HepG2 (cell line): ENCODE results near the gene NRAP. TPM values are rescaled to one million over a fixed set of nuclear protein-coding genes. Genes with fewer than 3 reads are reported as not detected.

Source experiments
- ATAC-seq: fragments of 200-7000 bp; cut with Tn5 transposase; 3 replicates; pipeline ENCODE4 v1.9.1; 2020; ENCODE audit warnings: mild to moderate bottlenecking, moderate library complexity
- BruUV-seq: library from RNA; stranded (reverse); fragments of 400-500 nt; replicated peaks from 2 replicates; lab custom pipeline; 2021; lab: Mats Ljungman, UMichigan
- CTCF ChIA-PET: fragments of 300-600 bp; formaldehyde crosslinking; extraction: SDS; loops from one replicate; lab custom pipeline; 2021; ENCODE audit warnings: low total read pairs, inconsistent platforms, low intra/inter-chr PET ratio; lab: Yijun Ruan, JAX
- POLR2A ChIA-PET: fragments of 350-600 bp; sonication (Branson Sonifier 250); formaldehyde crosslinking; loops from one replicate; lab custom pipeline; 2020; ENCODE audit warnings: antibody characterized with exemption, inconsistent platforms; lab: Yijun Ruan, JAX
- DNase-seq: peaks from one replicate; pipeline ENCODE4 v3.0.0-alpha.2; 2015; ENCODE audit warnings: low spot score
- FAIRE-seq: peaks from 3 replicates; lab custom pipeline; 2011; peaks lifted over from hg19 to GRCh38; lab: Jason Lieb, UNC
- H2AFZ ChIP-seq: one replicate; pipeline ENCODE4 v1.6.1; 2011; ENCODE audit warnings: low read length, inconsistent platforms
- H3K27ac ChIP-seq: fragments of 300-600 bp; 3 replicates; pipeline ENCODE4 v1.8.0; 2011; ENCODE audit warnings: mixed run types, mild to moderate bottlenecking, mixed read lengths, low read length, inconsistent platforms; ENCODE audit not compliant: insufficient read depth; ENCODE audit errors: extremely low read length
- H3K27me3 ChIP-seq, 2 experiments: fragments of 200-600 bp in 1 of 2; 2 replicates in 1 of 2; 3 replicates in 1 of 2; pipeline versions ENCODE4 v1.6.0 to v1.8.0; 2011; ENCODE audit warnings: low read length in 2 of 2, mild to moderate bottlenecking in 2 of 2, moderate library complexity in 2 of 2, inconsistent platforms in 1 of 2; ENCODE audit not compliant: insufficient read depth in 2 of 2, control insufficient read depth in 1 of 2
- H3K36me3 ChIP-seq, 2 experiments: fragments of 200-600 bp in 1 of 2; replicated peaks in 1 of 2; 2 replicates in 1 of 2; 3 replicates in 1 of 2; pipeline versions ENCODE4 v1.5.1 to v1.8.0; 2011; ENCODE audit warnings: low read length in 2 of 2, inconsistent platforms in 1 of 2; ENCODE audit not compliant: insufficient read depth in 2 of 2, control insufficient read depth in 1 of 2
- H3K4me1 ChIP-seq: 2 replicates; pipeline ENCODE4 v1.5.1; 2012; ENCODE audit warnings: low read length, inconsistent platforms; ENCODE audit not compliant: insufficient read depth
- H3K4me2 ChIP-seq: 2 replicates; pipeline ENCODE4 v1.6.0; 2011; ENCODE audit warnings: low read depth, low read length, inconsistent platforms
- H3K4me3 ChIP-seq, 3 experiments: fragments of 200-600 bp in 1 of 3; sonication (generic), shearing (Covaris generic) in 1 of 3; replicated peaks in 1 of 3; 2 replicates each; pipeline ENCODE4 v1.5.1; 2011 to 2016; ENCODE audit warnings: low read length in 3 of 3, inconsistent platforms in 2 of 3, low read depth in 2 of 3, mild to moderate bottlenecking in 2 of 3, control low read depth in 1 of 3, mixed read lengths in 1 of 3; ENCODE audit not compliant: insufficient read depth in 1 of 3
- H3K79me2 ChIP-seq: one replicate; pipeline ENCODE4 v1.6.1; 2011; ENCODE audit warnings: low read length, inconsistent platforms; ENCODE audit not compliant: insufficient read depth
- H3K9ac ChIP-seq: 2 replicates; pipeline ENCODE4 v1.6.0; 2011; ENCODE audit warnings: mild to moderate bottlenecking, low read depth, low read length, inconsistent platforms; ENCODE audit not compliant: insufficient read depth
- H3K9me3 ChIP-seq: 2 replicates; pipeline ENCODE4 v1.5.1; 2012; ENCODE audit warnings: mild to moderate bottlenecking, low read length
- H4K20me1 ChIP-seq: 2 replicates; pipeline ENCODE4 v1.6.0; 2011; ENCODE audit warnings: inconsistent platforms, mild to moderate bottlenecking, low read length, moderate library complexity; ENCODE audit not compliant: insufficient read depth
- EHMT2 ChIP-seq: fragments of 200-600 bp; sonication (generic); IDR thresholded peaks from 2 replicates; pipeline ENCODE4 v1.7.0; 2017; ENCODE audit warnings: antibody characterized with exemption, low read depth, low read length, borderline replicate concordance
- EZH2 ChIP-seq: conservative IDR thresholded peaks from 2 replicates; pipeline ENCODE4 v1.6.1; 2012; ENCODE audit warnings: mild to moderate bottlenecking, low read depth, low read length, moderate library complexity
- GFI1 ChIP-seq: sonication (generic); formaldehyde crosslinking; IDR thresholded peaks from 2 replicates; pipeline ENCODE4 v1.5.0; 2020; ENCODE audit warnings: missing genetic modification reagents, mild to moderate bottlenecking, borderline replicate concordance
- JDP2 ChIP-seq: sonication (generic); formaldehyde crosslinking; IDR thresholded peaks from 2 replicates; pipeline ENCODE4 v1.8.1; 2022; ENCODE audit warnings: missing genetic modification reagents, borderline replicate concordance
- MIER2 ChIP-seq: IDR thresholded peaks from 2 replicates; pipeline ENCODE4 v1.6.1; 2016; ENCODE audit warnings: missing biosample characterization, missing genetic modification reagents
- POGZ ChIP-seq: sonication (generic); formaldehyde crosslinking; IDR thresholded peaks from 2 replicates; pipeline ENCODE4 v1.4.0; 2020; ENCODE audit warnings: mild to moderate bottlenecking, missing genetic modification reagents
- REST ChIP-seq, 2 experiments: IDR thresholded peaks; 2 replicates each; pipeline ENCODE4 v1.6.1; 2011 to 2012; ENCODE audit warnings: low read length in 2 of 2, borderline replicate concordance in 1 of 2, low read depth in 1 of 2, mild to moderate bottlenecking in 1 of 2, moderate library complexity in 1 of 2
- SIX4 ChIP-seq: sonication (generic); formaldehyde crosslinking; IDR thresholded peaks from 2 replicates; pipeline ENCODE4 v1.4.0; 2020; ENCODE audit warnings: missing genetic modification reagents
- TAF1 ChIP-seq: sonication (generic); formaldehyde crosslinking; IDR thresholded peaks from 2 replicates; pipeline ENCODE4 v1.4.0; 2020; ENCODE audit warnings: missing genetic modification reagents
- ZNF530 ChIP-seq: sonication (generic); formaldehyde crosslinking; IDR thresholded peaks from 2 replicates; pipeline ENCODE4 v1.5.0; 2020; ENCODE audit warnings: low read depth, mild to moderate bottlenecking, missing genetic modification reagents
- ZNF776 ChIP-seq: sonication (generic); formaldehyde crosslinking; IDR thresholded peaks from 2 replicates; pipeline ENCODE4 v1.4.0; 2020; ENCODE audit warnings: mild to moderate bottlenecking, missing genetic modification reagents
- ZSCAN12 ChIP-seq: sonication (generic); formaldehyde crosslinking; IDR thresholded peaks from 2 replicates; pipeline ENCODE4 v1.9.0; 2021; ENCODE audit warnings: mild to moderate bottlenecking, missing genetic modification reagents
- WGBS: methylation state at CpG from one replicate; pipeline ENCODE4 v1.1.6; 2017; ENCODE audit warnings: low lambda C conversion rate; 5-methylcytosine and 5-hydroxymethylcytosine counted together
- in situ Hi-C: cut with HindIII; loops from 2 replicates; pipeline ENCODE4 v1.10.0; 2017; ENCODE audit warnings: low pct_unique_long_range_greater_than_20kb; ENCODE audit not compliant: extremely low pct_ligation_motif_present
- intact Hi-C: fragments of 100-400 bp; cut with micrococcal nuclease; formaldehyde crosslinking; loops from one replicate; pipeline ENCODE4 v1.10.0; 2022; ENCODE audit not compliant: unreplicated experiment
- polyA plus RNA-seq, 8 experiments: library from polyadenylated mRNA; depleted of rRNA in 3 of 8; stranded (reverse) in 7 of 8; unstranded in 1 of 8; fragments of >200 nt; fragmentation: Illumina TruSeq in 4 of 8; extraction: Trizol in 4 of 8; gene quantifications; 2 replicates each; pipeline versions ENCODE4 v1.2.1 to v1.2.3, GENCODE V29; 2011 to 2016; ENCODE audit warnings: low read depth in 4 of 8, missing spikeins in 1 of 8, mixed read lengths in 1 of 8; ENCODE audit not compliant: insufficient read depth in 1 of 8
- total RNA-seq, 5 experiments: library from RNA; depleted of rRNA; stranded (reverse); fragments of >200 nt; fragmentation: Illumina TruSeq; extraction: Trizol; gene quantifications; 2 replicates each; pipeline ENCODE4 v1.2.3, GENCODE V29; 2016; ENCODE audit warnings: low read depth in 1 of 5
- TF ChIP-seq, protein P1 (sequence below): sonication (generic); formaldehyde crosslinking; IDR thresholded peaks from 2 replicates; pipeline ENCODE4 v1.8.0; 2022; ENCODE audit warnings: missing genetic modification reagents, low read depth, mild to moderate bottlenecking, borderline replicate concordance

The NRAP gene
- total and polyA plus RNA-seq, 2 of the 13 experiments (the other 11 are each of a cell fraction or from before 2014, with no cell fraction given) = not detected

GRCh38 chr10:113576852-113577251, 87.0 kb downstream of the NRAP start:
- in situ Hi-C loops = no loop called here
- Histone ChIP-seq H4K20me1 (no peaks in the 10 kb centered on the region), H3K36me3 (no peaks in the 10 kb centered on the region), H3K4me3 (no peak overlapping the region), H3K4me2 (no peak overlapping the region), H3K27me3 (no peaks in the 10 kb centered on the region; a peak in 1 of 5 replicates), H3K4me1 (no peaks in the 10 kb centered on the region), H3K27ac (no peak overlapping the region), H3K9ac (no peak overlapping the region), H3K79me2 (no peaks in the 10 kb centered on the region), H3K9me3 (no peaks in the 10 kb centered on the region), H2AFZ (no peak overlapping the region)
- ChIA-PET CTCF (no interaction called here), POLR2A (no interaction called here)
- WGBS = 36% methylated on average over 4 of the region's 4 CpGs
- ATAC-seq (no peak), FAIRE-seq (no peak), DNase-seq (no peak)
- TF ChIP-seq GFI1 (no peak), SIX4 (CRISPR knock-in tag) (no peak), REST (IDR thresholded peaks at IDR 0.05; ENCODE audit: borderline replicate concordance in 1 of 2, low read depth in 1 of 2, low read length in 2 of 2) (peak; percentile 51 to 93), EHMT2 (peak; percentile 78; the same call in 1 of the 2 replicates), ZNF776 (CRISPR knock-in tag) (no peak), POGZ (CRISPR knock-in tag) (no peak), JDP2 (no peak), MIER2 (CRISPR knock-in tag) (peak; percentile 92), ZNF530 (CRISPR knock-in tag) (no peak), TAF1 (CRISPR knock-in tag) (no peak), EZH2 (no peak), ZSCAN12 (CRISPR knock-in tag) (no peak)
- TF ChIP-seq, protein P1, sequence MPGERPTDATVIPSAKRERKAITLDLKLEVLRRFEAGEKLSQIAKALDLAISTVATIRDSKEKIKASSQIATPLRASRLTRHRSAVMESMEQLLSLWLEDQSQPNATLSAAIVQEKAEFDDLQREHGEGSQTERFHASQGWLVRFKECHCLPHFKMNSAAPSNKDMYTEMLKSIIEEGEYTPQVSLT (CRISPR knock-in tag) = no peak
- no TSS peak for BruUV-seq
- intact Hi-C loops = no loop called here
